ENCODE measurements around the gene DENND11. TPM values are rescaled to one million over a fixed set of nuclear protein-coding genes. Genes with fewer than 3 reads are reported as not detected.

DENND11 gene
- polyA plus RNA-seq, 2 of the 4 experiments (the other 2 are of a cell fraction) = 7.1 to 11.5 TPM

DNA sequence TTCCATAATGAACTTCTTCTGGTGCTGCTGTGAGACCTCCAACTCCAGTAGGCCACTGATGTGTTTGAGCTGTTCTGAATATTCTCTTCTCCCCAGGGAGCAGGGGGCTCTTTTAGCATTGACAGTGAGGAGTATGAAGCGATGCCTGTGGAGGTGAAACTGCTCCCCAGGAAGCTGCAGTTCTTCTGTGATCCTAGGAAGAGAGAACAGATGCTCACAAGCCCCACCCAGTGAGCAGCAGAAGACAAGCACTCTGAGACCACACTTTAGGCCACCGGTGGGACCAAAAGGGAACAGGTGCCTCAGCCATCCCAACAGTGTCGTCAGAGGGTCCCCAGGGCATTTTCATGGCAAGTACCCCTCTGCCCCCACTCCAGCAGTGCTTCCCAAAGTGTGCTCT is 49.3 kb downstream of the DENND11 start:
- ATAC-seq (no peak), FAIRE-seq (no peak), DNase-seq (ENCODE audit: low read depth in 1 of 2, low spot score in 1 of 2) (no peak)
- H3K4me3 ChIP-seq = no peak overlapping the region
- POLR2A ChIA-PET = no interaction called here
- TF ChIP-seq ZSCAN20 (CRISPR knock-in tag; IDR thresholded peaks at IDR 0.05) = no peak
- no peak for TF ChIP-seq GATA3 (IDR thresholded peaks at IDR 0.05; ENCODE audit: borderline replicate concordance)
- no peak for TF ChIP-seq RAD21 (conservative IDR thresholded peaks at IDR 0.05 in 1 of 2, IDR thresholded peaks at IDR 0.05 in 1 of 2)
- no peak for TF ChIP-seq BHLHE40 (IDR thresholded peaks at IDR 0.05; ENCODE audit: low read depth, low read length)
- no peak for TF ChIP-seq HOXB13 (CRISPR knock-in tag; IDR thresholded peaks at IDR 0.05; ENCODE audit: low read depth)
- TF ChIP-seq MAFK (IDR thresholded peaks at IDR 0.05; ENCODE audit: partially characterized antibody) = no peak
- TF ChIP-seq, protein P1, sequence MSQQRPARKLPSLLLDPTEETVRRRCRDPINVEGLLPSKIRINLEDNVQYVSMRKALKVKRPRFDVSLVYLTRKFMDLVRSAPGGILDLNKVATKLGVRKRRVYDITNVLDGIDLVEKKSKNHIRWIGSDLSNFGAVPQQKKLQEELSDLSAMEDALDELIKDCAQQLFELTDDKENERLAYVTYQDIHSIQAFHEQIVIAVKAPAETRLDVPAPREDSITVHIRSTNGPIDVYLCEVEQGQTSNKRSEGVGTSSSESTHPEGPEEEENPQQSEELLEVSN (IDR thresholded peaks at IDR 0.05; ENCODE audit: borderline replicate concordance, low read depth) = no peak
- TF ChIP-seq HMGXB4 (CRISPR knock-in tag; IDR thresholded peaks at IDR 0.05; ENCODE audit: borderline replicate concordance) = no peak
- no peak for TF ChIP-seq CHD4 (IDR thresholded peaks at IDR 0.05; ENCODE audit: borderline replicate concordance)
- no peak for TF ChIP-seq ZC3H11A (IDR thresholded peaks at IDR 0.05)
- no peak overlapping the region for H3K4me2 ChIP-seq
- H3K4me1 ChIP-seq = peaks cover 4% of the 10 kb centered on the region; the same call in 2 of the 3 replicates
- 62% methylated on average over 3 of the region's 3 CpGs for WGBS (ENCODE audit: missing lambda C conversion rate)
- H3K27ac ChIP-seq = no peak overlapping the region
- no peaks in the 10 kb centered on the region for H3K9me3 ChIP-seq
- CTCF ChIA-PET = interaction anchor here (1.1 to 1.2 kb wide), 2 partner anchors 15 to 85 kb away, joined by 3 read pairs; no protein-coding TSS in a partner anchor

Small RNAs within 50 kb of the gene (small RNA-seq; reads per million reads assigned to genes)
- 0 reads per million in 6 experiments for gene RNU1-82P

Other genes starting within 250 kb of the DENND11 start
- gene AGK, start 150.8 kb downstream of the DENND11 start, polyA plus RNA-seq (2011; rRNA removed) = 60.8 and 63.5 TPM in 2 replicates
- 29.6 to 36.2 TPM (median 30.4 TPM) in 3 replicates for gene AGK, start 150.8 kb downstream of the DENND11 start, polyA plus RNA-seq (2017; fragmentation: RNase III; extraction: RNeasy Plus Mini Kit Qiagen cat#74134 plus additional on column Dnase treatment)
- not detected in 2 replicates for gene WEE2, start 6.2 kb upstream of the DENND11 start, polyA plus RNA-seq (2011; rRNA removed)
- gene WEE2, start 6.2 kb upstream of the DENND11 start, polyA plus RNA-seq (2017; fragmentation: RNase III; extraction: RNeasy Plus Mini Kit Qiagen cat#74134 plus additional on column Dnase treatment) = not detected in 3 replicates
- 237 and 368 TPM in 2 replicates for gene SSBP1, start 36.2 kb upstream of the DENND11 start, polyA plus RNA-seq (2011; rRNA removed)
- 430 to 464 TPM (median 453 TPM) in 3 replicates for gene SSBP1, start 36.2 kb upstream of the DENND11 start, polyA plus RNA-seq (2017; fragmentation: RNase III; extraction: RNeasy Plus Mini Kit Qiagen cat#74134 plus additional on column Dnase treatment)
- gene TAS2R3, start 61.9 kb upstream of the DENND11 start, polyA plus RNA-seq (2011; rRNA removed) = 0.36 and 1.4 TPM in 2 replicates
- gene TAS2R3, start 61.9 kb upstream of the DENND11 start, polyA plus RNA-seq (2017; fragmentation: RNase III; extraction: RNeasy Plus Mini Kit Qiagen cat#74134 plus additional on column Dnase treatment) = not detected in 3 replicates
- 1.0 and 1.1 TPM in 2 replicates for gene TAS2R4, start 74.5 kb upstream of the DENND11 start, polyA plus RNA-seq (2011; rRNA removed)
- gene TAS2R4, start 74.5 kb upstream of the DENND11 start, polyA plus RNA-seq (2017; fragmentation: RNase III; extraction: RNeasy Plus Mini Kit Qiagen cat#74134 plus additional on column Dnase treatment) = 0.21 to 0.30 TPM (median 0.22 TPM) in 3 replicates
- gene TAS2R5, start 88.1 kb upstream of the DENND11 start, polyA plus RNA-seq (2011; rRNA removed) = 1.8 and 2.6 TPM in 2 replicates
- 0.61 to 1.4 TPM (median 0.79 TPM) in 3 replicates for gene TAS2R5, start 88.1 kb upstream of the DENND11 start, polyA plus RNA-seq (2017; fragmentation: RNase III; extraction: RNeasy Plus Mini Kit Qiagen cat#74134 plus additional on column Dnase treatment)
- not detected in 2 replicates for gene PRSS37, start 139.3 kb upstream of the DENND11 start, polyA plus RNA-seq (2011; rRNA removed)
- not detected in 3 replicates for gene PRSS37, start 139.3 kb upstream of the DENND11 start, polyA plus RNA-seq (2017; fragmentation: RNase III; extraction: RNeasy Plus Mini Kit Qiagen cat#74134 plus additional on column Dnase treatment)
- not detected in 2 replicates for gene OR9A4, start 214.2 kb upstream of the DENND11 start, polyA plus RNA-seq (2011; rRNA removed)
- not detected in 3 replicates for gene OR9A4, start 214.2 kb upstream of the DENND11 start, polyA plus RNA-seq (2017; fragmentation: RNase III; extraction: RNeasy Plus Mini Kit Qiagen cat#74134 plus additional on column Dnase treatment)
- gene CLEC5A, start 244.8 kb upstream of the DENND11 start, polyA plus RNA-seq (2011; rRNA removed) = not detected in 2 replicates
- not detected in 3 replicates for gene CLEC5A, start 244.8 kb upstream of the DENND11 start, polyA plus RNA-seq (2017; fragmentation: RNase III; extraction: RNeasy Plus Mini Kit Qiagen cat#74134 plus additional on column Dnase treatment)

Data from A549 (cell line).